Measurements from ENCODE around the gene ARL14.

GRCh38 chr3:160722331-160722730 is 45.4 kb downstream of the ARL14 start:
- no peak for TF ChIP-seq CTCF (IDR thresholded peaks at IDR 0.05; ENCODE audit: extremely low read depth in 1 of 2, insufficient read depth in 1 of 2, low read depth in 1 of 2, low read length in 2 of 2)
- TF ChIP-seq EZH2 (IDR thresholded peaks at IDR 0.05; ENCODE audit: borderline replicate concordance, low read depth, low read length, severe bottlenecking) = no peak
- no peak for TF ChIP-seq POLR2A (IDR thresholded peaks at IDR 0.05; ENCODE audit: low read depth, low read length)
